ENCODE results near the gene TSEN54. TPM values are rescaled to one million over a fixed set of nuclear protein-coding genes. Genes with fewer than 3 reads are reported as not detected.

TSEN54 gene
- total RNA-seq, 4 donors from 2014 or later = 36.6 to 105 (median 61.2) TPM

DNA sequence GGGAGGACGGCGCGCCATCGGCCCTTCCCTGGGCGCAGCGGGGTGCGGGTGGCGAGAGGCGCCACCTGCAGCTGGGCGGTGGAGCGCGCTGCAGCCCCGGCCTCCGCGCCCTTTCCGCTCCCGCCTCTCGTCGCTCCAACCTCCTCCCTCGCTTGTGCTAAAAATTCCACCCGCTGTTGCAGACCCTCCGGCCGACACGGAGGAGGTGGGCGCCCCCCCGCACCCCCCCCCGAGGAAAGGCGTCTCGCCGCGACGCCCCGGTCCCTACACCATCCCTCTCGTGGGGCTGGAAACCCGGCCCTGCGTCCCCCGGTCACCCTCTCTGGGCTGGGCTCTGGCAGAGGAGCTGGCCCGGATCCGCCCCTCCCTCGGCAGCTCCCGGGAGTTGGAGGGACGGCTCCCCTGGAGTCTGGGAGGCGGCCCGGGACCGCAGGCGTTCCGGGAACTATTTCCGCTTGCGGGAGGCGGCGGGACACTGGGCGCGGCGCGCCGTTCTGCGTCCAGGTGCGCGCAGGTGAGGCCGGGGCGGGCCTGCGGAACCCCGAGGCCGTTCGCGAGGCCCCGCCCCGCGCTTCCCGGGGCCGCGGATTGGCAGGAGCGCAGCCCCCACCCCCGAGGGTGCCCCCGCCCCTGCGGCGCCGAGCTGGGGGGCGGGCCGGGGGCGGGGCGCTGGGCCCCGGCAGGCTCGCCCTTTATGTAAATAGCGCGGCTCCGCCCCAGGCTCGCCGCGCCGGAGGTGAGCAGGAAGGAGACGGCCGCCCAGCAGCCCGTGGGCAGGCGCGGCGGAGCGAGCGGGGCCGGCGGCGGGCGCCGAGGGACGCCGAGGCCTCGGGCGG is 8.9 kb downstream of the TSEN54 start, which contains the start of gene LLGL2:
LLGL2 (plus strand) TSS at position 728 of the 836 bp plus-strand sequence. CDS start 17,730 bp downstream, outside the sequence.
- DNase-seq = peak; percentile 94
- H3K4me3 ChIP-seq = peak within 1 kb of the TSS; percentile 65 to 97 (median 76)
- TF ChIP-seq EP300 (IDR thresholded peaks at IDR 0.05; ENCODE audit: low read depth) = no peak
- TF ChIP-seq POLR2A (IDR thresholded peaks at IDR 0.05) = peak; percentile 81
- TF ChIP-seq POLR2AphosphoS5 (IDR thresholded peaks at IDR 0.05) = peak; percentile 9 to 87 (median 83)
- TF ChIP-seq, protein P1, sequence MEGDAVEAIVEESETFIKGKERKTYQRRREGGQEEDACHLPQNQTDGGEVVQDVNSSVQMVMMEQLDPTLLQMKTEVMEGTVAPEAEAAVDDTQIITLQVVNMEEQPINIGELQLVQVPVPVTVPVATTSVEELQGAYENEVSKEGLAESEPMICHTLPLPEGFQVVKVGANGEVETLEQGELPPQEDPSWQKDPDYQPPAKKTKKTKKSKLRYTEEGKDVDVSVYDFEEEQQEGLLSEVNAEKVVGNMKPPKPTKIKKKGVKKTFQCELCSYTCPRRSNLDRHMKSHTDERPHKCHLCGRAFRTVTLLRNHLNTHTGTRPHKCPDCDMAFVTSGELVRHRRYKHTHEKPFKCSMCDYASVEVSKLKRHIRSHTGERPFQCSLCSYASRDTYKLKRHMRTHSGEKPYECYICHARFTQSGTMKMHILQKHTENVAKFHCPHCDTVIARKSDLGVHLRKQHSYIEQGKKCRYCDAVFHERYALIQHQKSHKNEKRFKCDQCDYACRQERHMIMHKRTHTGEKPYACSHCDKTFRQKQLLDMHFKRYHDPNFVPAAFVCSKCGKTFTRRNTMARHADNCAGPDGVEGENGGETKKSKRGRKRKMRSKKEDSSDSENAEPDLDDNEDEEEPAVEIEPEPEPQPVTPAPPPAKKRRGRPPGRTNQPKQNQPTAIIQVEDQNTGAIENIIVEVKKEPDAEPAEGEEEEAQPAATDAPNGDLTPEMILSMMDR (IDR thresholded peaks at IDR 0.05) = peak; percentile 26 to 68 (median 47)
- peak within 1 kb of the TSS; percentile 87 to 96 (median 92) for H3K27ac ChIP-seq
- peaks cover 0 to 38% (median 20%) of the 10 kb centered on the region in 4 donors for H3K4me1 ChIP-seq
- peaks cover 0 to 5% (median 0%) of the 10 kb centered on the region in 4 donors for H3K36me3 ChIP-seq
- no peaks in the 10 kb centered on the region for H3K9me3 ChIP-seq
- intact Hi-C loops (cut with DNase I; ENCODE audit: low total_unique reads) = no loop called here
- in situ Hi-C loops (cut with MboI; ENCODE audit: low pct_ligation_motif_present in 1 of 4, low pct_unique_long_range_greater_than_20kb in 1 of 4, low sequenced_read_pairs in 3 of 4) = no loop called here
- WGBS, 2 donors (ENCODE audit: low coverage in 1 of 2) = 0 to 2% methylated on average over 12 to 18 of the region's 108 CpGs
- no peaks in the 10 kb centered on the region for H3K27me3 ChIP-seq

DNA sequence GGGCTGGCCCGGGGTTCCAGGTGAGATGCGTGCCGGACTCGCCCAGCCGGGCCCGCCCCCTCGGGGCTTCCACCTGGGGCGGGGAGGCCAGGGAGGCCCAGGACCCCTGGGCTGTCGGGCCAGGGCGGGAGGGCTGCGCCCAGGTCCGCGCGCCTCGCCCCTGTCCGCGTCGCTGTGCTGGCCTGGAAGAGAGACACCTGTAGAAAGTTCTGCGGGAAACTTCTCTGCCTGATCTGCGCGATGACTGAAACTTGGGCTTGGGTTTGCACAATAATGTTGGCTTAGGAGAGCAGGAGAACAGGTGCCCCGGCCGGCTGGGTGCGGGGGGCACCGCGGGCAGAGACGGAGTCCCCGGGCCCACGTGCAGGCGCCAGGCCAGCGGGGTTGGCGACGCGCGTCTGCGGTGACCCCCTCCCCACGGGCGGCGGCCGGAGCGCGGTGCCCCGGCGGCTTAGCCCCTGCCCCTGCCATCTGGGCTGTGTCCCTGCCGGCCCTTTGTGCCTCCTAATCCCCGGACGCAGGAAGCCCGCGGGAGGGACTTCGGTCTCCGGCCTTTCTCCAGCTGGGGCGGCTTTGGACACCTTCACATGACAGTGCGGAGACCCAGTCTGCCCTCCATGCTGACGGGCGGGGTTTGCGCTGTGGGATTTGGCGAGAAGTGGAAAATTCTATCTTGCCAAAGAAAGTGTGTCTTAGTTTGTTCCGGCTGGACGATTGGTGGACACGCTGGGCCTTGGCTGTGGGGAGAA is 9.7 kb downstream of the TSEN54 start:
- in situ Hi-C loops (cut with MboI; ENCODE audit: low pct_ligation_motif_present in 1 of 4, low pct_unique_long_range_greater_than_20kb in 1 of 4, low sequenced_read_pairs in 3 of 4) (no loop called here), intact Hi-C loops (cut with DNase I; ENCODE audit: low total_unique reads) (no loop called here)
- 5 to 6% methylated on average over 6 to 43 of the region's 60 CpGs for WGBS, 2 donors (ENCODE audit: low coverage in 1 of 2)
- Histone ChIP-seq H3K9me3 (no peaks in the 10 kb centered on the region), H3K4me3 (peak overlapping the region; percentile 65 to 97 (median 76)), H3K27ac (peak overlapping the region; percentile 87 to 96 (median 92)), H3K27me3 (no peaks in the 10 kb centered on the region), H3K36me3 (peaks cover 0 to 4% (median 0%) of the 10 kb centered on the region in 4 donors), H3K4me1 (peaks cover 0 to 46% (median 27%) of the 10 kb centered on the region in 4 donors)
- peak; percentile 45 for DNase-seq
- TF ChIP-seq, protein P1 (IDR thresholded peaks at IDR 0.05) = no peak
- no peak for TF ChIP-seq EP300 (IDR thresholded peaks at IDR 0.05; ENCODE audit: low read depth)
- no peak for TF ChIP-seq POLR2AphosphoS5 (IDR thresholded peaks at IDR 0.05)
- no peak for TF ChIP-seq POLR2A (IDR thresholded peaks at IDR 0.05)

- intact Hi-C loops (cut with DNase I; ENCODE audit: low total_unique reads) = no loop called here
- WGBS, 2 donors (ENCODE audit: low coverage in 1 of 2) = 31 to 50% methylated on average over 4 to 13 of the region's 13 CpGs
- H3K27me3 ChIP-seq = no peaks in the 10 kb centered on the region
- H3K4me1 ChIP-seq = peaks cover 0 to 53% (median 34%) of the 10 kb centered on the region in 4 donors
- H3K36me3 ChIP-seq = no peaks in the 10 kb centered on the region
- H3K9me3 ChIP-seq = no peaks in the 10 kb centered on the region
- H3K4me3 ChIP-seq = peak overlapping the region; percentile 65 to 97 (median 76)
- in situ Hi-C loops (cut with MboI; ENCODE audit: low pct_ligation_motif_present in 1 of 4, low pct_unique_long_range_greater_than_20kb in 1 of 4, low sequenced_read_pairs in 3 of 4) = no loop called here
- peak; percentile 82 for DNase-seq
- TF ChIP-seq POLR2AphosphoS5 (IDR thresholded peaks at IDR 0.05) = peak; percentile 74 to 90 (median 88)
- TF ChIP-seq, protein P1 (IDR thresholded peaks at IDR 0.05) = no peak
- no peak for TF ChIP-seq EP300 (IDR thresholded peaks at IDR 0.05; ENCODE audit: low read depth)
- TF ChIP-seq POLR2A (IDR thresholded peaks at IDR 0.05) = peak; percentile 89
- peak overlapping the region; percentile 87 to 96 (median 92) for H3K27ac ChIP-seq
Observed at GRCh38 chr17:75526555-75527270, 10.4 kb downstream of the TSEN54 start.

Measured in transverse colon (tissue), 4 donors.